Fibroblast of mammary gland (primary cell): Measurements from ENCODE around the gene ARTN.

ENCODE experiments used
- DNase-seq: peaks from one replicate; pipeline ENCODE4 v3.0.0-alpha.2; 2010; ENCODE audit warnings: low read depth
- H3K4me3 ChIP-seq: 2 replicates; pipeline ENCODE4 v1.5.1; 2011; ENCODE audit warnings: low read depth, mild to moderate bottlenecking, low read length, moderate library complexity; ENCODE audit not compliant: control insufficient read depth
- TF ChIP-seq, protein P1 (sequence below): conservative IDR thresholded peaks from 2 replicates; pipeline ENCODE4 v1.5.1; 2011; ENCODE audit warnings: low read depth, low read length, inconsistent platforms; ENCODE audit not compliant: control insufficient read depth, insufficient read depth

The ARTN gene

DNA sequence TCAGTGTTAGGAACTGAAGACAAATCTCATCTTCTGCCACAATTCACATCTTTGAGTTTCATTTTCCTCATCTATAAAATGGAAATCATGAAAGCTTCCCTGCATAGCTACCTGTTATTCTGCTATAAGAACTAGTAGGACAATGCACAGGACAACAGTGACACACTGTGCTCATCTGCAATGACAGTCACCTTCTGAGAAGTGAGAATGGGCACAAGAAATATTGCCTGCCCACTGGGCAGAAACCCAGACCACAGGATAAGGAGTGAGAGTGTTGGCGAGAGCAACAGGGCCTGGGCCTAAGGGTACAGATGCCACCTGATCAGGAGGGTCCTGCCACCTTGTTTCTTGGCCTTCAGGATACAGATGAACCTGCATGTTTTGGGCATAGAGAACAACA lies 23.3 kb upstream of the ARTN start:
- TF ChIP-seq, protein P1, sequence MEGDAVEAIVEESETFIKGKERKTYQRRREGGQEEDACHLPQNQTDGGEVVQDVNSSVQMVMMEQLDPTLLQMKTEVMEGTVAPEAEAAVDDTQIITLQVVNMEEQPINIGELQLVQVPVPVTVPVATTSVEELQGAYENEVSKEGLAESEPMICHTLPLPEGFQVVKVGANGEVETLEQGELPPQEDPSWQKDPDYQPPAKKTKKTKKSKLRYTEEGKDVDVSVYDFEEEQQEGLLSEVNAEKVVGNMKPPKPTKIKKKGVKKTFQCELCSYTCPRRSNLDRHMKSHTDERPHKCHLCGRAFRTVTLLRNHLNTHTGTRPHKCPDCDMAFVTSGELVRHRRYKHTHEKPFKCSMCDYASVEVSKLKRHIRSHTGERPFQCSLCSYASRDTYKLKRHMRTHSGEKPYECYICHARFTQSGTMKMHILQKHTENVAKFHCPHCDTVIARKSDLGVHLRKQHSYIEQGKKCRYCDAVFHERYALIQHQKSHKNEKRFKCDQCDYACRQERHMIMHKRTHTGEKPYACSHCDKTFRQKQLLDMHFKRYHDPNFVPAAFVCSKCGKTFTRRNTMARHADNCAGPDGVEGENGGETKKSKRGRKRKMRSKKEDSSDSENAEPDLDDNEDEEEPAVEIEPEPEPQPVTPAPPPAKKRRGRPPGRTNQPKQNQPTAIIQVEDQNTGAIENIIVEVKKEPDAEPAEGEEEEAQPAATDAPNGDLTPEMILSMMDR = no peak

DNA sequence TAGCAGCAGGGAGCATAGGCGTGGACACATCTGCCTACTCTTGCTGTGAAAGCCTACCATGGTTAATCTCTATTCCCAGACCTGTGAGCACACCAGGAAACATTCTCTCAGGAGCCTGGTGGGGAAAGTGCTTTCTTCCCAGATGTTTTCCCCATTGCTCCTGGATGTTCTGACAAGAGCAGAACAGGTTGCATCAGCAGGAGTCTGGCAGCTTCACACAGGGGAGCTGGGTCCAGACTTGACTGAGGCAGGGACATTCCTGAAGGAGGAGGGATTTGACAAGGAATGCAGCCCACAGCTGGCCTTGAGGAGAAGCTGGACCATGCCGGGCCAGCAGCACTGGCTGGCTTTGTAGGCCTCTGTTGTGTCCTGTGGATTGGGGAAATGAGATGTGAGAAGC lies 21.0 kb upstream of the ARTN start:
- H3K4me3 ChIP-seq = no peak overlapping the region
- TF ChIP-seq, protein P1 = no peak

More for the DNA sequence above, 23.3 kb upstream of the ARTN start:
- H3K4me3 ChIP-seq = no peak overlapping the region
- no peak for DNase-seq

DNA sequence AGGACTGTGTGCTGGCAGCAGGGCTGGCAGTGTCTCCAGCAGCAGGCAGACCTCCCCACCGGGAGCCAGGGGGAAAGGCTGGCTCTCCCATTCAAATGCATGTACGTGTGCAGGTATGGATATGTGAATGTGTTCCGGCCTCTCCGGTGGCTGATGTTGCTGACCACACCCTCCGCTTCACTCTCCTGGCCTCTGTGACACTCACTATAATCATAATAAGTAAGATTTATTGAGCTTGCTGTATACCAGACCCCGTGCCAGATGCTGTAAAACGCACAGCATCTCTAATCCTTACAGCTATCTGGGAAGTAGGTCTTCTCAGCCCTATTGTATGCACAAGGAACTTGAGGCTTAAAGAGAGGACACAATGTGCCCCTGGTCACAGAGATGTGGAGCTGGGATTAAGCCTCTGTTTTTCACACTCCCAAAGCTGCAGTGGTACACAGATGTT lies 20.5 kb upstream of the ARTN start:
- TF ChIP-seq, protein P1 = no peak
- H3K4me3 ChIP-seq = no peak overlapping the region
- no peak for DNase-seq

More for the DNA sequence above, 21.0 kb upstream of the ARTN start:
- no peak for DNase-seq

DNA sequence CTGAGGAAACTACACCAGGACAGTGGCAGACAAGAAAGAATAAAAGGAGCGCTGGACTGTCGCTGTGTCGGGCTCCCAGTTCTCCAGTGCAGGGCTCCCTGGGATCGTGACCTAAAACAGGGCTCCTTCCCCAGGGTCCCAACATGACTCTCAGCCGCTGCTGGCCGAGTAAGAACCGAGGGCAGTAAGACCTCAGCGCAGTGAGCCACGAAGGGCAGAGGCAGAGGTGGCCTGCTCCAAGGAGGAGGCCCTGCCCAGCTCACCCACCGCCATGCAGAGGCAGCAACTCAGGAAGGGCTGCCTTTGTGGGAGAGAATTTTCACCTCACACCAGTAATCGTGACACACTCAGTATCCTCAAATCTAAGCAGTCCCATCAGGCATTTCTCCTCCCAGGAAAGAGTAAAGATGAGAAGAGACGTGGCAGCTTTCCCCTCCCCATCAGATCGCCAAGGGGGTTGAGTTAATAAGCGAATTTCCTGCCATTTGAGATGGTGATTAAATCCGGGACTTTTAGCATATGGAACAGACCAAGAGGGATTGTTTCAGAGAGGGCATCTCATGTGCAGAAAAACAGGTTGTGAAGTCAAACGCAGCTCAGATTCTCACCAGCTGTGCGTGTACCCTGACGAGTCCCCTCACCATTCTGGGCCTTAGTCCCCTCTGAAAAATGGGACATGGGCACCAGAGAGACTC lies 19.8 kb upstream of the ARTN start:
- TF ChIP-seq, protein P1 = no peak
- H3K4me3 ChIP-seq = no peak overlapping the region
- no peak for DNase-seq

DNA sequence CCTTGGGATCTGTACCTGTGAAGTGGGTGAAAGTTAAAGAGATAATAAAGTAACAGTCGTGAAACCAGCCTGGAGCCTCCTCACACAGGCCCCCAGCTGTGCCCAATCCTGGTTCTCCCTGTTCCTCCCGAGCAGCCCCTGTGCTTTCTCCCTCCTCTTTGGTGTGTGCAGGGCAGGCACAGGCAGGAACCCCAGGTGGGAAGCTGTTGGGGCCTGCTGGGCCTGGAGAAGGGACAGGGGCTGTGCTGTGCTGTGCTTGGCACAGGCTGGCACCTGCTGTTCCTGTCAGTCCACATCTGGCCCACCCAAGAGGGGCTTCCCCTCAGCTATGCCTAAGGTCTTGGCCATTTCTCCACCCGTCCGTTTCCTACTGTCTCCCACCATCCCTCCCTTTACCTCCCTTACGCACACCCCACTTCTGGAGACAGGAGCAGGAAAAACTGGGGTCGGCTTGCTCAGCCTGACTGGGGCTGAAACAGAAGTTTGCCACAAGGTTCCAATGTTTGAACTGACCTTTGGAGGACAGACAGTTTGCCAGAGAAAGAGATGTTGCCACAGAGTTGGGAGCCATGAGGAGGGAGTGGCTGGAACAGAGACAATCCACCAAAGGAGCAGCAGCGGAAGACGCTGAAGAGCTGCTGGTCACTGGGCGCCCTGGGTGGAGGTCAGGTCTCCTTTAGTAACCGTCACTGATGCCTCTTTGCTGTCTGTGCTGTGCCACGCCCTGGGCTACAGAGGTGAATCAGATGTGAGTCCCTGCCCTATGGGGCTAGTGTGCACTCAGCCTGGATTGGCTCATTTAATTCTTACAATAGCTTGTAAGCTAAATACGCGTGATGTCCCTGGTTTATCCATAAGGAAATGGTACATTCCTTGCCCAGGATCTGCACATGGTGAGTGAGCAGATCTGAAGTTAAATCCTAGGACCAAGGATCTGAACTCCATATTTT lies 18.8 kb upstream of the ARTN start:
- no peak for DNase-seq
- H3K4me3 ChIP-seq = no peak overlapping the region
- TF ChIP-seq, protein P1 = no peak

DNA sequence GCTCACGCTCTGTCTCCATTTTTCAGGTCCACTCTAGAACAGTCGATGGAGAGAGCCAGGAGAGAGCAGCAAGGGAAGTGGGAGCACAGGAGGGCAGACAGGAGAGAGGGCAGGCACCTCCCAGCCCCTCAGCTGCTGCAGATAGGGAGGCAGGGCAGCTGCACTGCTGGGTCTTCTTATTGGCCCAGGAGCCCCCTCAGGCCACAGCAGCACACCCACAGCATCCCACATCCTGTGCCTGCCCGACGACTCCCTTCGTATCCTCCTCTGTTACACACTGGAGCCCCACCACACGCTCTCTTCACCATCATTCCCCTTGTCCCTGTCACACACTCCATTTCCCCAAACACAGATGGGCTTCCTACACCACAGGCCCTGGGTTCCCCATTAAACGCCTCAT lies 13.7 kb upstream of the ARTN start:
- no peak for DNase-seq
- H3K4me3 ChIP-seq = no peak overlapping the region
- TF ChIP-seq, protein P1 = no peak
